GM15510 (cell line): Measurements from ENCODE around the gene RBL2.

Experiments used
- POLR2A ChIP-seq: IDR thresholded peaks from 3 replicates; pipeline ENCODE4 v1.6.1; 2011; ENCODE audit warnings: borderline replicate concordance; ENCODE audit not compliant: insufficient read length; ENCODE audit errors: extremely low read depth

The RBL2 gene

GRCh38 chr16:53494636-53495035 lies 60.4 kb downstream of the RBL2 start:
- no peak for TF ChIP-seq POLR2A

GRCh38 chr16:53495325-53495724 lies 61.1 kb downstream of the RBL2 start:
- TF ChIP-seq POLR2A = no peak

- no peak for TF ChIP-seq POLR2A
These were observed 64.7 kb downstream of the RBL2 start for GRCh38 chr16:53498984-53499383.

- TF ChIP-seq POLR2A = no peak
These were observed 67.1 kb downstream of the RBL2 start for GRCh38 chr16:53501216-53501859.

GRCh38 chr16:53502331-53503269 lies 68.3 kb downstream of the RBL2 start, which contains the start of gene AKTIP:
TSS of gene AKTIP (minus strand) at chr16:53503209. CDS start at chr16:53500259, 2,950 bp downstream.
- no peak for TF ChIP-seq POLR2A

- TF ChIP-seq POLR2A = peak; percentile 95
These were observed 69.1 kb downstream of the RBL2 start for GRCh38 chr16:53503270-53503923.

- no peak for TF ChIP-seq POLR2A
These were observed 69.9 kb downstream of the RBL2 start for GRCh38 chr16:53503991-53504663.

GRCh38 chr16:53504665-53505064 lies 70.4 kb downstream of the RBL2 start:
- TF ChIP-seq POLR2A = no peak

- TF ChIP-seq POLR2A = no peak
These were observed 72.0 kb downstream of the RBL2 start for GRCh38 chr16:53506254-53506653.

- no peak for TF ChIP-seq POLR2A
These were observed 73.4 kb downstream of the RBL2 start for GRCh38 chr16:53507464-53508179.

GRCh38 chr16:53509906-53510703 lies 75.8 kb downstream of the RBL2 start:
- no peak for TF ChIP-seq POLR2A

GRCh38 chr16:53510704-53511070 lies 76.4 kb downstream of the RBL2 start:
- TF ChIP-seq POLR2A = no peak

GRCh38 chr16:53511084-53511402 lies 76.8 kb downstream of the RBL2 start:
- TF ChIP-seq POLR2A = no peak
